ENCODE results near the gene AGA. TPM values are rescaled to one million over a fixed set of nuclear protein-coding genes. Genes with fewer than 3 reads are reported as not detected.
A peak's percentile ranks its signal among the peaks of the same experiment; 100 is the strongest.

Gene AGA
- total and polyA plus RNA-seq, 2 of the 13 experiments (the other 11 are each of a cell fraction or from before 2014, with no cell fraction given): 21.9 to 22.3 TPM

- in situ Hi-C loops (cut with HindIII; ENCODE audit: extremely low pct_ligation_motif_present, low pct_unique_long_range_greater_than_20kb) (no loop called here), intact Hi-C loops (cut with micrococcal nuclease; ENCODE audit: unreplicated experiment) (no loop called here)
- no peak overlapping the region for H3K9ac ChIP-seq (ENCODE audit: insufficient read depth, low read depth, low read length)
- no peak for TF ChIP-seq ZNF484 (CRISPR knock-in tag; IDR thresholded peaks at IDR 0.05; ENCODE audit: borderline replicate concordance, low read depth)
- no peak for TF ChIP-seq NR2F2 (IDR thresholded peaks at IDR 0.05; ENCODE audit: borderline replicate concordance, low read depth)
- no peak for TF ChIP-seq SIX4 (CRISPR knock-in tag; IDR thresholded peaks at IDR 0.05)
- no peak for TF ChIP-seq HOXD1 (CRISPR knock-in tag; IDR thresholded peaks at IDR 0.05)
- TF ChIP-seq SALL1 (CRISPR knock-in tag; IDR thresholded peaks at IDR 0.05): no peak
- TF ChIP-seq SOX6 (IDR thresholded peaks at IDR 0.05): no peak
- TF ChIP-seq SOX6 (CRISPR knock-in tag; IDR thresholded peaks at IDR 0.05): no peak
- TF ChIP-seq, protein P1, sequence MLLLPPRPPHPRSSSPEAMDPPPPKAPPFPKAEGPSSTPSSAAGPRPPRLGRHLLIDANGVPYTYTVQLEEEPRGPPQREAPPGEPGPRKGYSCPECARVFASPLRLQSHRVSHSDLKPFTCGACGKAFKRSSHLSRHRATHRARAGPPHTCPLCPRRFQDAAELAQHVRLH (CRISPR knock-in tag; IDR thresholded peaks at IDR 0.05; ENCODE audit: borderline replicate concordance, low read depth): no peak
- no peak for TF ChIP-seq TARDBP (CRISPR knock-in tag; IDR thresholded peaks at IDR 0.05)
- peak; percentile 62 for TF ChIP-seq MAFF (IDR thresholded peaks at IDR 0.05; ENCODE audit: low read depth, low read length)
- TF ChIP-seq, protein P2, sequence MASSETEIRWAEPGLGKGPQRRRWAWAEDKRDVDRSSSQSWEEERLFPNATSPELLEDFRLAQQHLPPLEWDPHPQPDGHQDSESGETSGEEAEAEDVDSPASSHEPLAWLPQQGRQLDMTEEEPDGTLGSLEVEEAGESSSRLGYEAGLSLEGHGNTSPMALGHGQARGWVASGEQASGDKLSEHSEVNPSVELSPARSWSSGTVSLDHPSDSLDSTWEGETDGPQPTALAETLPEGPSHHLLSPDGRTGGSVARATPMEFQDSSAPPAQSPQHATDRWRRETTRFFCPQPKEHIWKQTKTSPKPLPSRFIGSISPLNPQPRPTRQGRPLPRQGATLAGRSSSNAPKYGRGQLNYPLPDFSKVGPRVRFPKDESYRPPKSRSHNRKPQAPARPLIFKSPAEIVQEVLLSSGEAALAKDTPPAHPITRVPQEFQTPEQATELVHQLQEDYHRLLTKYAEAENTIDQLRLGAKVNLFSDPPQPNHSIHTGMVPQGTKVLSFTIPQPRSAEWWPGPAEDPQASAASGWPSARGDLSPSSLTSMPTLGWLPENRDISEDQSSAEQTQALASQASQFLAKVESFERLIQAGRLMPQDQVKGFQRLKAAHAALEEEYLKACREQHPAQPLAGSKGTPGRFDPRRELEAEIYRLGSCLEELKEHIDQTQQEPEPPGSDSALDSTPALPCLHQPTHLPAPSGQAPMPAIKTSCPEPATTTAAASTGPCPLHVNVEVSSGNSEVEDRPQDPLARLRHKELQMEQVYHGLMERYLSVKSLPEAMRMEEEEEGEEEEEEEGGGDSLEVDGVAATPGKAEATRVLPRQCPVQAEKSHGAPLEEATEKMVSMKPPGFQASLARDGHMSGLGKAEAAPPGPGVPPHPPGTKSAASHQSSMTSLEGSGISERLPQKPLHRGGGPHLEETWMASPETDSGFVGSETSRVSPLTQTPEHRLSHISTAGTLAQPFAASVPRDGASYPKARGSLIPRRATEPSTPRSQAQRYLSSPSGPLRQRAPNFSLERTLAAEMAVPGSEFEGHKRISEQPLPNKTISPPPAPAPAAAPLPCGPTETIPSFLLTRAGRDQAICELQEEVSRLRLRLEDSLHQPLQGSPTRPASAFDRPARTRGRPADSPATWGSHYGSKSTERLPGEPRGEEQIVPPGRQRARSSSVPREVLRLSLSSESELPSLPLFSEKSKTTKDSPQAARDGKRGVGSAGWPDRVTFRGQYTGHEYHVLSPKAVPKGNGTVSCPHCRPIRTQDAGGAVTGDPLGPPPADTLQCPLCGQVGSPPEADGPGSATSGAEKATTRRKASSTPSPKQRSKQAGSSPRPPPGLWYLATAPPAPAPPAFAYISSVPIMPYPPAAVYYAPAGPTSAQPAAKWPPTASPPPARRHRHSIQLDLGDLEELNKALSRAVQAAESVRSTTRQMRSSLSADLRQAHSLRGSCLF (CRISPR knock-in tag; IDR thresholded peaks at IDR 0.05; ENCODE audit: borderline replicate concordance): no peak
- TF ChIP-seq, protein P3, sequence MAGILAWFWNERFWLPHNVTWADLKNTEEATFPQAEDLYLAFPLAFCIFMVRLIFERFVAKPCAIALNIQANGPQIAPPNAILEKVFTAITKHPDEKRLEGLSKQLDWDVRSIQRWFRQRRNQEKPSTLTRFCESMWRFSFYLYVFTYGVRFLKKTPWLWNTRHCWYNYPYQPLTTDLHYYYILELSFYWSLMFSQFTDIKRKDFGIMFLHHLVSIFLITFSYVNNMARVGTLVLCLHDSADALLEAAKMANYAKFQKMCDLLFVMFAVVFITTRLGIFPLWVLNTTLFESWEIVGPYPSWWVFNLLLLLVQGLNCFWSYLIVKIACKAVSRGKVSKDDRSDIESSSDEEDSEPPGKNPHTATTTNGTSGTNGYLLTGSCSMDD (CRISPR knock-in tag; IDR thresholded peaks at IDR 0.05): no peak
- peak in 1 of 2 experiments; percentile 75; a peak in 3 of 4 replicates for TF ChIP-seq MAFK (conservative IDR thresholded peaks at IDR 0.05 in 1 of 2, IDR thresholded peaks at IDR 0.05 in 1 of 2; ENCODE audit: low read length in 2 of 2)
- TF ChIP-seq SMARCE1 (IDR thresholded peaks at IDR 0.05; ENCODE audit: borderline replicate concordance): no peak
- no peak for TF ChIP-seq ZNF597 (CRISPR knock-in tag; IDR thresholded peaks at IDR 0.05)
- TF ChIP-seq HNRNPK (IDR thresholded peaks at IDR 0.05; ENCODE audit: low read depth, low read length, poor library complexity, severe bottlenecking): no peak
- no peak overlapping the region for H3K27ac ChIP-seq (ENCODE audit: extremely low read length, insufficient read depth, low read length)
- no TSS peak for BruUV-seq (replicated peaks)
- H3K4me3 ChIP-seq (replicated peaks in 1 of 3; ENCODE audit: insufficient read depth in 1 of 3, low read depth in 2 of 3, low read length in 3 of 3): no peak overlapping the region
- no peaks in the 10 kb centered on the region for H3K9me3 ChIP-seq (ENCODE audit: low read length)
- H3K36me3 ChIP-seq (replicated peaks in 1 of 2; ENCODE audit: control insufficient read depth in 1 of 2, insufficient read depth in 2 of 2, low read length in 2 of 2): no peaks in the 10 kb centered on the region
- no peaks in the 10 kb centered on the region for H3K4me1 ChIP-seq (ENCODE audit: insufficient read depth, low read length)
- ChIA-PET POLR2A (no interaction called here), CTCF (ENCODE audit: low intra/inter-chr PET ratio, low total read pairs) (no interaction called here)
- no peak for ATAC-seq
- WGBS (ENCODE audit: low lambda C conversion rate): 24% methylated on average over 2 of the region's 2 CpGs
- no peak overlapping the region for H3K4me2 ChIP-seq (ENCODE audit: low read depth, low read length)
- DNase-seq (ENCODE audit: low spot score): no peak
- no peaks in the 10 kb centered on the region for H4K20me1 ChIP-seq (ENCODE audit: insufficient read depth, low read length)
- no peak overlapping the region for H2AFZ ChIP-seq (ENCODE audit: low read length)
- no peaks in the 10 kb centered on the region for H3K79me2 ChIP-seq (ENCODE audit: insufficient read depth, low read length)
- H3K27me3 ChIP-seq (ENCODE audit: control insufficient read depth in 1 of 2, insufficient read depth in 2 of 2, low read length in 2 of 2): no peaks in the 10 kb centered on the region
- FAIRE-seq: no peak
Measured at GRCh38 chr4:177405508-177405907, 36.7 kb downstream of the AGA start.

Data from HepG2 (cell line).